Uterus (tissue), 2 donors: Measurements from ENCODE around the gene HIPK2.

Experiments used
- POLR2A ChIP-seq, 2 donors: fragments of 450-650 bp; IDR thresholded peaks; one replicate each; pipeline ENCODE4 v1.6.1; 2016; ENCODE audit warnings: antibody characterized with exemption in 2 of 2, mild to moderate bottlenecking in 1 of 2, moderate library complexity in 1 of 2
- TF ChIP-seq, protein P1 (sequence below), 4 experiments: fragments of 200-600 bp in 2 of 4; fragments of 450-650 bp in 2 of 4; sonication (generic) in 2 of 4; IDR thresholded peaks; one replicate each; pipeline ENCODE4 v1.5.1; 2016 to 2019; ENCODE audit warnings: antibody characterized with exemption in 4 of 4, mild to moderate bottlenecking in 2 of 4, moderate library complexity in 1 of 4

DNA sequence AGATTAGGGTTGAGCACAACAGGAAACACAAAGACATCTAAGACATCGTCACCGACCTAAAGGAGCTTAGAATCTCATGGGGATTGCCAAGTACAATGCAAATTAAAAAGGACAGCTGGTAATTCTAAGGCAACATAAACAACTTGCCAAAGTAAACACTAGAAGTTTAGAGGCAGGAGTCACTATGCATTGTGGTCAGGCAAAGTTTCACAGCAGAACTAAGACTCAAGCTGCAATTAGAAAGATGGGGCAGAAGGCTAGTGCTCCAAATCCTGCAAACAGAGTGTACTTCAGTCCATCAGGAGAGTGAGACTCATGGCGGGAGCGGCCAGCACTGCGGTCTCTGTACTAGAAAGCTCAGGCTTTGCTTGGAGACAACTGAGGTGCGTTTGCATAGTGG is 52.7 kb downstream of the HIPK2 start:
- TF ChIP-seq POLR2A (IDR thresholded peaks at IDR 0.05) = no peak
- TF ChIP-seq, protein P1, sequence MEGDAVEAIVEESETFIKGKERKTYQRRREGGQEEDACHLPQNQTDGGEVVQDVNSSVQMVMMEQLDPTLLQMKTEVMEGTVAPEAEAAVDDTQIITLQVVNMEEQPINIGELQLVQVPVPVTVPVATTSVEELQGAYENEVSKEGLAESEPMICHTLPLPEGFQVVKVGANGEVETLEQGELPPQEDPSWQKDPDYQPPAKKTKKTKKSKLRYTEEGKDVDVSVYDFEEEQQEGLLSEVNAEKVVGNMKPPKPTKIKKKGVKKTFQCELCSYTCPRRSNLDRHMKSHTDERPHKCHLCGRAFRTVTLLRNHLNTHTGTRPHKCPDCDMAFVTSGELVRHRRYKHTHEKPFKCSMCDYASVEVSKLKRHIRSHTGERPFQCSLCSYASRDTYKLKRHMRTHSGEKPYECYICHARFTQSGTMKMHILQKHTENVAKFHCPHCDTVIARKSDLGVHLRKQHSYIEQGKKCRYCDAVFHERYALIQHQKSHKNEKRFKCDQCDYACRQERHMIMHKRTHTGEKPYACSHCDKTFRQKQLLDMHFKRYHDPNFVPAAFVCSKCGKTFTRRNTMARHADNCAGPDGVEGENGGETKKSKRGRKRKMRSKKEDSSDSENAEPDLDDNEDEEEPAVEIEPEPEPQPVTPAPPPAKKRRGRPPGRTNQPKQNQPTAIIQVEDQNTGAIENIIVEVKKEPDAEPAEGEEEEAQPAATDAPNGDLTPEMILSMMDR (IDR thresholded peaks at IDR 0.05) = no peak
